H1 (cell line): ENCODE data around the gene COL25A1. TPM values are rescaled to one million over a fixed set of nuclear protein-coding genes. Genes with fewer than 3 reads are reported as not detected.

Experiments used
- BACH1 ChIP-seq: IDR thresholded peaks from 2 replicates; pipeline ENCODE4 v1.6.1; 2012; ENCODE audit warnings: low read length, improper control_type of control experiment
- KDM5A ChIP-seq: fragments of 200-600 bp; IDR thresholded peaks from 2 replicates; pipeline ENCODE4 v1.7.1; 2012; ENCODE audit warnings: mild to moderate bottlenecking, low read length, inconsistent platforms, mixed read lengths
- POLR2AphosphoS5 ChIP-seq: IDR thresholded peaks from 2 replicates; pipeline ENCODE4 v1.6.1; 2011; ENCODE audit warnings: low read depth, low read length
- RFX5 ChIP-seq: IDR thresholded peaks from 2 replicates; pipeline ENCODE4 v1.6.1; 2011; ENCODE audit warnings: low read depth, low read length, improper control_type of control experiment, borderline replicate concordance
- SIN3A ChIP-seq, 2 experiments: IDR thresholded peaks in 1 of 2; conservative IDR thresholded peaks in 1 of 2; 2 replicates each; pipeline ENCODE4 v1.6.1; 2011 to 2012; ENCODE audit warnings: low read length in 2 of 2, improper control_type of control experiment in 1 of 2, low read depth in 1 of 2, mild to moderate bottlenecking in 1 of 2
- TAF7 ChIP-seq: optimal IDR thresholded peaks from 2 replicates; pipeline ENCODE3; 2011; ENCODE audit warnings: low read depth, mild to moderate bottlenecking, inconsistent platforms, low read length, moderate library complexity, borderline replicate concordance
- polyA plus RNA-seq, 7 experiments: library from polyadenylated mRNA; depleted of rRNA in 3 of 7; stranded (reverse) in 5 of 7; unstranded in 2 of 7; fragments of >200 nt in 5 of 7; fragments of 200-250 nt in 2 of 7; gene quantifications; 1 replicate in 5 of 7; 2 replicates in 1 of 7; 4 replicates in 1 of 7; pipeline versions ENCODE4 v1.2.1 to v1.2.3, GENCODE V29; 2011 to 2013; ENCODE audit warnings: missing spikeins in 2 of 7, mixed read lengths in 2 of 7
- total RNA-seq: library from RNA; stranded (reverse); fragmentation: NEBNext Ultra II Directional; extraction: Animal tissue kit (Norgen Biotek cat#: 25700); gene quantifications from 2 replicates; pipeline ENCODE4 v1.2.1, GENCODE V29; 2021

COL25A1 gene
- total and polyA plus RNA-seq, 2 of the 8 experiments (the other 6 are each of a cell fraction or from before 2014, with no cell fraction given): 1.1 to 8.3 TPM

DNA sequence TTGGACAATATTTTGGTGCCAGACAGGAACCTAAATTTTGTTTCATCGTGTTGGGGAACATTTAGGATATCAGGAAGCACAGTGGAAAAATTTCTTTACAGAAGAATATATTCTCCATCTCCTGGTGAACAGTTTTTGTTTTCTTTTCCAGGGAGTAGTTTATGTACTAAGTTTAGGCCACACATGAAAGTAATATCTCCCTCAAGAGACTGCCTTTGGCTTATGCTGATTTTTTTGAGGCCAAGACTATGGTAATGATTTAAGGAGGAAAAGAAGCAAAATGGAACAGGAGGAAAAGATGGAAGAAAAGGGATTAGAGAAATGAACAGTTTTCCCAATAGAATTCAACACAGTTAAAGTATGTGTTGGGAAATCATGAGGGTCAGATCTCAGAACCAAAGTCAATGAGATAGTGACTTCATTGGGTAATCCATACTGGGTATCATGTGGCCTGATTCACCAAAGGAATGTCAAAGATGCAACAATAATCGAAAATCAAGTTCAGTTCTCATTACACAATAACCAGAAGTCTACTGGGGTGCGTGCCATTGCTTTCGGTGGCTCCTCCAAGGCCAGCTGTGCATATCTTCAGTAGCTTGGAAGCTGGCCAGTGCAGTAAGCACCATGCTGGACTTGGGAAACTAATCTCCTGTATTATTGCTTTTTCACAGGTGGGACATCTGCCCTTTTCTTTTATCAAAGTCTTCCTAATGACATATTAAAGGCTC is 234.8 kb downstream of the COL25A1 start (continued):
- no peak for TF ChIP-seq RFX5
- no peak for TF ChIP-seq BACH1
- no peak for TF ChIP-seq TAF7
- TF ChIP-seq POLR2AphosphoS5: no peak
- TF ChIP-seq SIN3A (conservative IDR thresholded peaks at IDR 0.05 in 1 of 2, IDR thresholded peaks at IDR 0.05 in 1 of 2; ENCODE audit: low read depth in 1 of 2, low read length in 2 of 2): no peak
- no peak for TF ChIP-seq KDM5A
- TF ChIP-seq, all 59 proteins: peak for 0
